Epithelial cell of proximal tubule (primary cell): ENCODE results near the gene MAPKAP1. TPM values are rescaled to one million over a fixed set of nuclear protein-coding genes. Genes with fewer than 3 reads are reported as not detected.

ENCODE experiments used
- DNase-seq: peaks from one replicate; pipeline ENCODE4 v3.0.0-alpha.2; 2011; ENCODE audit warnings: low read depth
- H3K4me3 ChIP-seq: 2 replicates; pipeline ENCODE4 v1.5.1; 2011; ENCODE audit warnings: low read depth, mild to moderate bottlenecking, low read length
- total RNA-seq: library from RNA; depleted of rRNA; stranded (reverse); fragments of >200 nt; gene quantifications from 2 replicates; pipeline ENCODE4 v1.2.3, GENCODE V29; 2015
- TF ChIP-seq, protein P1 (sequence below): conservative IDR thresholded peaks from 2 replicates; pipeline ENCODE4 v1.5.1; 2012; ENCODE audit warnings: low read depth, mild to moderate bottlenecking, low read length

MAPKAP1 gene
- total RNA-seq, 1 donor from 2014 or later, result 100 TPM

- DNase-seq, result no peak
- TF ChIP-seq, protein P1, sequence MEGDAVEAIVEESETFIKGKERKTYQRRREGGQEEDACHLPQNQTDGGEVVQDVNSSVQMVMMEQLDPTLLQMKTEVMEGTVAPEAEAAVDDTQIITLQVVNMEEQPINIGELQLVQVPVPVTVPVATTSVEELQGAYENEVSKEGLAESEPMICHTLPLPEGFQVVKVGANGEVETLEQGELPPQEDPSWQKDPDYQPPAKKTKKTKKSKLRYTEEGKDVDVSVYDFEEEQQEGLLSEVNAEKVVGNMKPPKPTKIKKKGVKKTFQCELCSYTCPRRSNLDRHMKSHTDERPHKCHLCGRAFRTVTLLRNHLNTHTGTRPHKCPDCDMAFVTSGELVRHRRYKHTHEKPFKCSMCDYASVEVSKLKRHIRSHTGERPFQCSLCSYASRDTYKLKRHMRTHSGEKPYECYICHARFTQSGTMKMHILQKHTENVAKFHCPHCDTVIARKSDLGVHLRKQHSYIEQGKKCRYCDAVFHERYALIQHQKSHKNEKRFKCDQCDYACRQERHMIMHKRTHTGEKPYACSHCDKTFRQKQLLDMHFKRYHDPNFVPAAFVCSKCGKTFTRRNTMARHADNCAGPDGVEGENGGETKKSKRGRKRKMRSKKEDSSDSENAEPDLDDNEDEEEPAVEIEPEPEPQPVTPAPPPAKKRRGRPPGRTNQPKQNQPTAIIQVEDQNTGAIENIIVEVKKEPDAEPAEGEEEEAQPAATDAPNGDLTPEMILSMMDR, result no peak
- H3K4me3 ChIP-seq, result no peak overlapping the region
Measured at GRCh38 chr9:125425170-125425897, 281.7 kb downstream of the MAPKAP1 start.

- TF ChIP-seq, protein P1, result no peak
- no peak overlapping the region for H3K4me3 ChIP-seq
- no peak for DNase-seq
Measured at GRCh38 chr9:125423964-125424363, 283.0 kb downstream of the MAPKAP1 start.

DNA sequence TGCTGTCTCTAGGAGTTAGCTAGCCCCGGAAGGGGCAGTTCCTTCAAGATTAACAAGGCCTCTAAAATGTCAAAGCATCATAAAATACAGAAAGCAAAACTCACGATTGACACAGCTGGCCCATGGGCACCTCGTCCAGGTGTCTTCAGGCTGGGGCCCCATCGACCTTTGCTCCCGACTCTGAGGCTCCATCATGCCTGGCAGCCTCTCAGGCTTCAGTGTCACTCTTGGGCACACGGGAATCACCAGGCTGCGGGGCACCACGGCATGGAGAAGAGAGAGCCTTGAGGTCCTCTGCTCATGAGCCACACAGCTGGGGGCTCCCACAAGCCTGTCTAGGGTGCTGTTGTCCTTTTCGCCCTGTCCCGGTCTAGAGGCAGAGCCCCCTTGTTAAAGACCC lies 284.2 kb downstream of the MAPKAP1 start:
- H3K4me3 ChIP-seq, result no peak overlapping the region
- TF ChIP-seq, protein P1, result no peak
- DNase-seq, result no peak

GRCh38 chr9:125421591-125422181 lies 285.3 kb downstream of the MAPKAP1 start:
- TF ChIP-seq, protein P1, result no peak
- H3K4me3 ChIP-seq, result no peak overlapping the region
- no peak for DNase-seq

DNA sequence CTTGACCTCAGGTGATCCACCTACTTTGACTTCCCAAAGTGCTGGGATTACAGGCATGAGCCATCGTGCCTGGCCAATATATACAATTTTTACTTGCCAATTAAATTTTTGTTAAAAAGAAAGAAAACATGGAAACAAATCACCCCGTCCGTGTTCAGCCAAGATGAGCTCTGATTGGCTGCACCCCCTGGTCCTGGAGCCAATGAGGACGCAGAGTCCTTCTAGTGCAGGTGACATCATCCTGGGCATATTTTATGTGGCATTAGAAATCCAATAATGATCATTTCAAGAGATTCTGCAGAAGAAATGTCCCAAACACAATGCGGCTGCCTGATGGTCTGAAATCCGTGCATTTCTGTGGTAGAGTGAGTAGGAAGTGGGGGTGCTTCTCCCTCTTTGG lies 285.8 kb downstream of the MAPKAP1 start:
- H3K4me3 ChIP-seq, result no peak overlapping the region
- TF ChIP-seq, protein P1, result no peak
- no peak for DNase-seq

- H3K4me3 ChIP-seq, result no peak overlapping the region
- TF ChIP-seq, protein P1, result no peak
- DNase-seq, result no peak
Measured at GRCh38 chr9:125418404-125418803, 288.6 kb downstream of the MAPKAP1 start.

DNA sequence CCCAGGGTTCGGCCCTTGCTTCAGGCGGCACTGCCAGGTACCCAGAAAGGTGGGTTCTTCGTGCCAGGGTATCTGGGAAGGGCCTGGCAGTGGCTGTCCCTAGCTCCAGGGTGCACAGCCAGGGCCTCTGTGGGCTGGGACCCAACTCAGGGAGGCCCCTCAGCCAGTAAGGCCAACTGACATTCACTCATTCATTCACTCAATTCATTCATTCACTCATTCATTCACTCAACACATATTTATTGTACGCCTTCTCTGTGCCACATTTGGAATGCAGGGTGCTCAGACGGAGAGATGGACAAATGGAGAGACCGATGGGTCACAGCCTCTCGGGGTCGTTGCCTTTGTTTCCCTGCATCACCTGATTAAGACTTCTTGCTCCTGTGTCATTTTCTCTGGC lies 290.5 kb downstream of the MAPKAP1 start:
- TF ChIP-seq, protein P1, result no peak
- no peak for DNase-seq
- no peak overlapping the region for H3K4me3 ChIP-seq
